Measurements from ENCODE around the gene EFEMP2. TPM values are rescaled to one million over a fixed set of nuclear protein-coding genes. Genes with fewer than 3 reads are reported as not detected.
A peak's percentile ranks its signal among the peaks of the same experiment; 100 is the strongest.
"Not testable (repeated sequence)": the region's sequence is repeated elsewhere in the genome, so short reads cannot be mapped to it uniquely, and the experiment has no call there.

The EFEMP2 gene
- polyA plus RNA-seq, 1 donor = 87.9 TPM

GRCh38 chr11:65854161-65854592 is 18.4 kb downstream of the EFEMP2 start:
- DNase-seq = no peak

DNA sequence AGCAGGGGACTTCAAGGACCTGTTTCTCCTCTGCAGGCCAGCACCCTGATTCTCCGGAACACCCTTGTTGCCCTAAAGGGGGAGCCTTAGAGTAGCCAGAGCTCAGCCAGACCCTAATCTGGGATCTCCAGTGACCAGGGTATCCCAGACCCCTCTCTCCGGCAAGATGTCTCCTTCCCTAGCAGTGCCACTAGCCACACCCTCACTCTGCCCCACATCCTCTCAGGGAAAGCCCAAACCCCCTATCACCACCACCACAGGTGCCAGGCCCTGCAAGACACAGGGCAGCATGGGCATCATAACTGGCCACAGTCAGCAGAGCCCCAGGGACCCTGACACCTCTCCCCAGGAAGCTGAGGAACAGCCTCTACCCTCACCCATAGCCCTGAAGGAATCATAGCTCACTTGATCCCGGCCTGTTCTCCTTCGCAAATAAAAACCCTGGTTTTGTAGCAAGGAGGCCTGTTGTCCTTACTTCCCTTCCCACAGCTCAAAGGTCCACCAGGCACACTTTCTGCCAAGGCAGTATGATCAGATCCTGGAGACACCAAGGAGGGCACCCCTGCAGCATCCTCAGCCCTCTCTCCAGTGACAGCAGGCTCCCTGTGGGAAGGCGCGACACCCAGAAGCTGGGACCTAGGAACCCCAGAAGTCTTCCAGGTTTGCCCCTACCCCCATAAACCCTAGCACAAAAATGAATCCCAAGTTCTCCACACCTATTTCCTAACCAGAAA is 19.2 kb downstream of the EFEMP2 start:
- DNase-seq = no peak

DNA sequence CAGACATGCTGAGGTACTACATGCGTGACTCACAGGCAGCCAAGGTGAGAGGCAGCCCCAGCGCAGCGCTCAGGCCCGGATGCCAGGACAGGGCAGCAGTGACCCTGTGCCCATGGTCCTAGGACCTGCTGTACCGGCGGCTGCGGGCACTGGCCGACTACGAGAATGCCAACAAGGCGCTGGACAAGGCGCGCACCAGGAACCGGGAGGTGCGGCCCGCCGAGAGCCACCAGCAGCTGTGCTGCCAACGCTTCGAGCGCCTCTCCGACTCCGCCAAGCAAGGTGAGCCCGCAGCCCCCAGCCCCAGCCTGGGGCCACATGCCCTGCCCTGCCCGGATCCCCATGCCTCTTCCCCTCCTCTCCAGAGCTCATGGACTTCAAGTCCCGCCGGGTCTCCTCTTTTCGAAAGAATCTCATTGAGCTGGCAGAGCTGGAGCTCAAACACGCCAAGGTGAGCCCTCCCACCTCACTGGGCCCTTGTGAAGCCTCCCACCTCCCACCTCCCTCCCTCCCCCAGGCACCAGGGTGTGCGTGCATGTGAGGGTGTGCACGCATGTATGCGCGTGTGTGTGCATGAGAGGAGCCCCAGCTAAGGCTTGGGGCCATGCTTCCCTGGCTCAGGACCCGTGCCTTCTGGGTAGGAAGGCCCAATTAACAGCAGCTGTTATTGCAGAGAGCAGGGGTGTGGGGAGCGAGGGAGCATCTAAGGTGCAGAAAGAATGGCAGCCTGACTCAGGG is 19.9 kb downstream of the EFEMP2 start:
- DNase-seq = no peak

GRCh38 chr11:65851811-65852507 is 20.6 kb downstream of the EFEMP2 start:
- DNase-seq = no peak

DNA sequence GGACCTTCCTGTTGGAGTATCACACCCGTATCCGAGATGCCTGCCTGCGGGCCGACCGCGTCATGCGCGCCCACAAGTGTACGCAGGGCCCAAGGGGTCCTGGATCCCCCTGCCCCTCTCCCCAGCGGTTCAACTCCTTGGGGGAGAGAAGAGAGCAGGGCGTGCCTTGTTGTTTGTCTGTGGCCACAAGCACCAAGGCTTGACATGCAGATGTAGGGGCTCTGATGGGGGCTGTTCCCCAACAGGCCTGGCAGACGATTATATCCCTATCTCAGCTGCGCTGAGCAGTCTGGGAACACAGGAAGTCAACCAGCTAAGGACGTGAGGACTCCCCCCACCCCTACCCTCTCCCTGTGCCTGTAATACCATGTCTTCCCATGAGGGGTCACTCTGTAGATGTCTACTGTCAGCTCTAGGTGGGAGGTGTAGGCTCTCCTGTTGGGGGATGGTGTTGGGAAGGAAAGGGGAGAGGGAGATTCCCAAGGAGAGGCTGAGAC is 21.5 kb downstream of the EFEMP2 start:
- no peak for DNase-seq

DNA sequence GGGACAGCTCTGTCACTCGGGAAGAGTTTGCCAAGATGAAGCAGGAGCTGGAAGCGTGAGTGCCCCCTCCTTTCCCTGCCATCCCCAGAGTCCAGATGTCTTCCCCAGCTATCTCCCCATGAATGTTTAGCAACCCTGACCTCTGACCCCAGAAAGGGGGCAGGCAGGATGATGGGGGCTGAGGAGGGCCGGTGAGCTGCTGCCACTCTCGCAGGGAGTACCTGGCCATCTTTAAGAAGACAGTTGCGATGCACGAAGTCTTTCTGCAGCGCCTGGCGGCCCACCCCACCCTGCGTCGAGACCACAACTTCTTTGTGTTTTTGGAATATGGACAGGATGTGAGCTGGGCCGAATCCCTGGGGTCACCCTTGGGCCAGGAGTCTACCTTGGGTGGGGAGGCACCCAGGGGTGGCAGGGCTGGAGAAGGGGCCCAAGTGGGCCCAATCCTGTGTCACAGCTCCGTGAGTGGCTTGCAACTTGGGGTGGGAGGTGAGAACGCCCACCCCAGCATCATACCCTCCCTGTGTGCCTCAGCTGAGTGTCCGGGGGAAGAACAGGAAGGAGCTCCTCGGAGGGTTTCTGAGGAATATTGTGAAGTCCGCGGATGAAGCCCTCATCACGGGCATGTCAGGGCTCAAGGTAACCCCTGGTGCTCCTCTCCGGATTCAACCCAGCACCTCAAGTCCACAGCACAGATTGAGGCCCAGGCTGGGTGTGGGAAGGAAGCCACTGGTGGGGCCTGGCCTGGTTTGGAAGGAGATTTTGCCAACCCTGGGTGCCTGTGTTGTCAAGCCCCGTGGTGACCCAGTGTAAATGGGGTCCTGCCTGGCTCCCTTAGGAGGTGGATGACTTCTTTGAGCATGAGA is 22.1 kb downstream of the EFEMP2 start:
- no peak for DNase-seq

- no peak for DNase-seq
Measured at GRCh38 chr11:65849771-65850216, 22.8 kb downstream of the EFEMP2 start.

GRCh38 chr11:65849366-65849765 is 23.2 kb downstream of the EFEMP2 start:
- DNase-seq = no peak

DNA sequence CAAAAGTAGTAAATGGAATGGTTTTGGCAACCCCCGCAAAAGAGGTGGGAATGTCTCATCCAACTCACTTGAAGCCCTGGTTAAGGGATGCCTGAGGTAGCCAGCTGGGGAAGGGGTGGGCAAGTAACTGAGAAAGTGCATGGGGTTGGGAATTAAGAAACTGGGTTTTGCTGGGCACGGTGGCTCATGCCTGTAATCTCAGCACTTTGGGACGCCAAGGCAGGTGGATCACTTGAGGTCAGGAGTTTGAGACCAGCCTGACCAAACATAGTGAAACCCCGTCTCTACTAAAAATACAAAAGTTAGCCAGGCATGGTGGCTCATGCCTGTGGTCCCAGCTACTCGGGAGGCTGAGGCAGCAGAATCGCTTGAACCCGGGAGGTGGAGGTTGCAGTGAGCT is 23.9 kb downstream of the EFEMP2 start:
- not testable (repeated sequence) for DNase-seq

- no peak for DNase-seq
Measured at GRCh38 chr11:65847746-65848145, 24.9 kb downstream of the EFEMP2 start.

GRCh38 chr11:65844231-65844872 is 28.2 kb downstream of the EFEMP2 start:
- DNase-seq = no peak

DNA sequence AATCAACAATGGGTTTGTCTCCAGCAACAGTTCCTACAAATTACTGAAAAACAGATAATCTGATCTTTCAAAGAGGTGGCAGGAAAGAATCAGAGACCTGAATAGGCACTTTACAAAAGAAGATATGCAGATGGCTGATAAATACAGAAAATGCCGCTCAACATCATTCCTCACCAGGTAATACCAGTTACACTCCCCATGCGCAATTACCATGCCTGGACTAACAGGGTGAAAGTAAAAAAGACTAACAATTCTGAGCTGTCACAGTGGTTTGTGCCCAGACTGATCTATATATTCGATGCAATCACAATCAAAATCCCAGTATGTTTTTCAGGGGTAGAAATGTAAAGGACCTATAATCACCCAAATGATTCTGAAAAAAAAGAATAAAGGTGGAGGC is 28.8 kb downstream of the EFEMP2 start:
- DNase-seq = no peak

- no peak for DNase-seq
Measured at GRCh38 chr11:65842144-65842543, 30.5 kb downstream of the EFEMP2 start.

DNA sequence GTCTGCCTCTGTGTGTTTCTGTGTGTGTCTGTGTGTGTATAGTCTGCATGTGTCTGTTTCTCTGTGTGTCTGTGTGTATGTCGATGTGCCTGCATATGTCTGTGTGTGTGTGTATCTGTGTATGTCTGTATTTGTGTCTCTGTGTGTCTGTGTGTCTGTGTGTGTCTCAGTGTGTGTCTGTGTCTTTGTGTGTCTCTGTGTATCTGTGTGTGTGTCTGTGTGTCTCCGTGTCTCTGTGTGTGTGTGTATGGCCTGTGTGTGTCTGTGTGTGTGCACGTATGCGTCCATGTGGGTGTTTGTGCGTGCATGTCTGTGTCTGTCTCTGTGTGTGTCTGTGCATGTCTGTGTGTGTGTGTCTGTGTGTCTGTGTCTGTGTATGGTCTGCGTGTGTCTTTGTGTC is 38.4 kb downstream of the EFEMP2 start:
- DNase-seq = no peak

- peak; percentile 95 for DNase-seq
Measured at GRCh38 chr11:65833297-65834030, 39.1 kb downstream of the EFEMP2 start, which contains the start of gene SNX32. TSS of gene SNX32 (plus strand) at chr11:65833963. CDS start at chr11:65834066, 103 bp downstream.

- DNase-seq = not testable (repeated sequence)
Measured at GRCh38 chr11:65832231-65832630, 40.4 kb downstream of the EFEMP2 start.

GRCh38 chr11:65829459-65829858 is 43.1 kb downstream of the EFEMP2 start:
- no peak for DNase-seq

- DNase-seq = no peak
Measured at GRCh38 chr11:65826984-65827735, 45.4 kb downstream of the EFEMP2 start.

DNA sequence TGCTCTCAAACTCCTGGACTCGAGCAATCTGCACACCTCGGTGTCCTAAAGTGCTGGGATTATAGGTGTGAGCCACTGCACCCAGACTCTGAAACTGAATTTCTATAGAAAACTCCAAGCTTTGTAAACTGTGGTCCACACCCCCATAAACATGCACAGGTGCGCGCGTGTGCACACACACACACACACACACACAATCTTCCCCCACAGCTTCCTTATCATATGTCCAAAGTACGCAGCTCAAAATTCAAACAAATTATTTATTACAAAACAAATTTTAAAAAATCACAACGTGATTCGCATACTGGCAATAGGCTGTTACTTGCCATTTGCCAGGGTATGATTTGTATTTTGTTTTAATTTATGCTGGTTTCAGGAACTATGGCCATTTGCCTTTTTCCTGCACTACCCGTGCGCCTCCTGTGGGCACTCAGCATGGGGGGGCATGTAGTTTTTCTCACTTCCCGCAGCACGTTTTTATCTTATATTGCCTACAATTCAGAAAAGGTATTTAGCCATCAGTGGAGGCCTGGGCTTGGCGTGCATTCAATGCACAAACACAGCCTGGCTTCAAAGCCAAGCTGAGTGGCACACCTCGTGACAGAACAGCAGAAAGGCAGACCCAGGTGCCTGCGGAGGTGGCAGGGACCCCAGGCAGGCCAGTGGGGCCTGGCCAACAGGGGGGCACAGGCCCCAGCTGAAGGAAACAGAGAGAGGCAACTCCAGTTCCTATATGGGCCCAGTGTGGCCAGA is 49.6 kb downstream of the EFEMP2 start:
- DNase-seq = no peak
